GM13976 (cell line): ENCODE results near the gene RORC.

Experiments
- DNase-seq: peaks from one replicate; pipeline ENCODE4 v3.0.0; 2012; ENCODE audit warnings: low spot score
- in situ Hi-C: fragments of 300-500 bp; cut with MboI; formaldehyde crosslinking; loops from one replicate; pipeline ENCODE4 v1.12.0; 2022; ENCODE audit warnings: low sequenced_read_pairs, mixed read lengths, inconsistent platforms; ENCODE audit not compliant: unreplicated experiment
- TF ChIP-seq, protein P1 (sequence below): IDR thresholded peaks from 2 replicates; pipeline ENCODE4 v1.5.1; 2012; ENCODE audit warnings: borderline replicate concordance, mild to moderate bottlenecking; ENCODE audit not compliant: insufficient read depth; ENCODE audit errors: extremely low read depth, missing control alignments, control extremely low read depth

The RORC gene

DNA sequence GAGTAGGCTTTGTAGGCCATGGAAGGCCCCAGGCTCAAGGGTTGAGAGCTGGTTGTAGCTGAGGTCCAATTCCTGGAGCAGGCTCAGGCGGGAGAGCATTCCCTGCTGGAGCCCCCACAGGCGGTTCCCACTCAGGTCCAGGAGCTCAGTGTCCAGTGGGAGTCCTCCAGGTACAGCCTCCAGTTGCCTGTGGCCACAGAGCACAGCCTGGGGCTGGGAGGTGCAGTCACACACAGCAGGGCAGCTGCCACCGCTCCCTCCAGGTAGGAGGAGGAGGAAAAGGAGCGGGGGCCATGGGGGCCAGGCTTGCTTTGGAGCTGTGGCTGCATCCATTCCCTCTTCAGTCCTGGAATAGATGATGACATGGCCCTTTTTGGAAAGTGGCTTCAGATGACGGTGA, 29.2 kb downstream of the RORC start:
- TF ChIP-seq, protein P1, sequence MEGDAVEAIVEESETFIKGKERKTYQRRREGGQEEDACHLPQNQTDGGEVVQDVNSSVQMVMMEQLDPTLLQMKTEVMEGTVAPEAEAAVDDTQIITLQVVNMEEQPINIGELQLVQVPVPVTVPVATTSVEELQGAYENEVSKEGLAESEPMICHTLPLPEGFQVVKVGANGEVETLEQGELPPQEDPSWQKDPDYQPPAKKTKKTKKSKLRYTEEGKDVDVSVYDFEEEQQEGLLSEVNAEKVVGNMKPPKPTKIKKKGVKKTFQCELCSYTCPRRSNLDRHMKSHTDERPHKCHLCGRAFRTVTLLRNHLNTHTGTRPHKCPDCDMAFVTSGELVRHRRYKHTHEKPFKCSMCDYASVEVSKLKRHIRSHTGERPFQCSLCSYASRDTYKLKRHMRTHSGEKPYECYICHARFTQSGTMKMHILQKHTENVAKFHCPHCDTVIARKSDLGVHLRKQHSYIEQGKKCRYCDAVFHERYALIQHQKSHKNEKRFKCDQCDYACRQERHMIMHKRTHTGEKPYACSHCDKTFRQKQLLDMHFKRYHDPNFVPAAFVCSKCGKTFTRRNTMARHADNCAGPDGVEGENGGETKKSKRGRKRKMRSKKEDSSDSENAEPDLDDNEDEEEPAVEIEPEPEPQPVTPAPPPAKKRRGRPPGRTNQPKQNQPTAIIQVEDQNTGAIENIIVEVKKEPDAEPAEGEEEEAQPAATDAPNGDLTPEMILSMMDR = no peak
- in situ Hi-C loops = no loop called here
- no peak for DNase-seq

DNA sequence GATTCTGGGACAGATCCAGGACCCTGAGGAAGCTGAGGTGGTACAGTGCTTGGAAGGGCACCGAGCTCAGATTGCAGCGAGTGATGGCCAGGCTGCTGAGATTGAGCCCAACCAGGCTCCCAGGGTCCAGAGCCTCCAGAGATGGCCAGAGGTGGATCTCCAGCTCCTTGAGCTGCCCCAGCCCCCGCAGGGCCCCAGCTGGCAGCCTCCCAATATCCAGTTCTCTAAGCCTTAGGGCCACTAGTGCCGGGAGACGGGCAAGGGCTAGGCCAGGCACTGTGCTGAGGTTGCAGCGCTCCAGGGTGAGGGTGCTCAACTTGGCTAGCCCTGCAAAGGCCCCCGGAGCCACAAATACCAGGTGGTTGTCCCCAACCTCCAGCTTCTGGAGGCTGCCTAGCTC, 29.8 kb downstream of the RORC start:
- TF ChIP-seq, protein P1 = no peak
- in situ Hi-C loops = no loop called here
- peak; percentile 14 for DNase-seq

DNA sequence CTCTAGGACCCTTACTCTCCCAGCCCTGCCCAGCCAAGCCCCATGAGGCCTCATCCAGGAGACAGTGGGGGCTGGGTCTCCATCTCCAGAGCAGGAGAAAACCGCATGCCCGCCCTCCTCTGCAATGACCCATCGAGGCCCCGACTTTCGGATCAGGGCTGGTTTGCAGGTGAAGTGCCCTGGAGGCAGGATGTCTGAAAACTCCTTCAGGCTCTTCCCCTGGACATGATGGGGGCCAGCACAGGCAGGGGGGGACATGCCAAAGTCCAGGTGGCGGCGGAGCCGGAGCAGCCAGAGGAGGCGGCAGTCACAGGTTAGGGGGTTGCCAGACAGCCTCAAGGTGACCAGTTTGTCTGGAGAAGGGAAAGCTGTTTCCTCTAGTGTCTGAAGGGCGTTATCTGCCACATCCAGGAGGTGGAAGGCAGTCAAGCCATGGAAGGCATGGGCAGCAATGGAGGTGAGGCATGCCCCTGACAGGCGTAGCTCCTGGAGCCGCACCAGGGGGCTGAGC, 30.2 kb downstream of the RORC start:
- peak; percentile 17 for DNase-seq
- TF ChIP-seq, protein P1 = no peak
- in situ Hi-C loops = no loop called here

DNA sequence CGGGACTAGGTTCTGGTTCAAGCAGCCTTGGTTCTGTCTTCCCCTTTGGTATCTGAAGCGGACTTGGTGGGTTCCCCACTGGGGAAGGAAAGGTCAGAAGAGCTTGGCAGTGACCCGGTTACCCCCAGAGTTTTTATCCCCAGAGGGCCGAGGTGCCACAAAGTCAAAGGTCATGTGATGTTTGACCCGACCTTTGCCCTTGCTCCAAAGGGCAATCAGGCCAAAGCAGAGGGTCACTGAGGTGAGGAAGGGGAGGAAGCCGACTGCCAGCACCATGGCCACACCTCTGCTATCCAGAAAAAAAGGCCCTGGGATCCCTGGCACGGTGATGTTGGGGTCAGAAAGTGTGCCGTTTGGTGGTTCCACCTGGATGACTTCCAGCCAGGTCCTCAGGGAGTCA, 30.8 kb downstream of the RORC start:
- TF ChIP-seq, protein P1 = no peak
- DNase-seq = no peak
- in situ Hi-C loops = no loop called here

DNA sequence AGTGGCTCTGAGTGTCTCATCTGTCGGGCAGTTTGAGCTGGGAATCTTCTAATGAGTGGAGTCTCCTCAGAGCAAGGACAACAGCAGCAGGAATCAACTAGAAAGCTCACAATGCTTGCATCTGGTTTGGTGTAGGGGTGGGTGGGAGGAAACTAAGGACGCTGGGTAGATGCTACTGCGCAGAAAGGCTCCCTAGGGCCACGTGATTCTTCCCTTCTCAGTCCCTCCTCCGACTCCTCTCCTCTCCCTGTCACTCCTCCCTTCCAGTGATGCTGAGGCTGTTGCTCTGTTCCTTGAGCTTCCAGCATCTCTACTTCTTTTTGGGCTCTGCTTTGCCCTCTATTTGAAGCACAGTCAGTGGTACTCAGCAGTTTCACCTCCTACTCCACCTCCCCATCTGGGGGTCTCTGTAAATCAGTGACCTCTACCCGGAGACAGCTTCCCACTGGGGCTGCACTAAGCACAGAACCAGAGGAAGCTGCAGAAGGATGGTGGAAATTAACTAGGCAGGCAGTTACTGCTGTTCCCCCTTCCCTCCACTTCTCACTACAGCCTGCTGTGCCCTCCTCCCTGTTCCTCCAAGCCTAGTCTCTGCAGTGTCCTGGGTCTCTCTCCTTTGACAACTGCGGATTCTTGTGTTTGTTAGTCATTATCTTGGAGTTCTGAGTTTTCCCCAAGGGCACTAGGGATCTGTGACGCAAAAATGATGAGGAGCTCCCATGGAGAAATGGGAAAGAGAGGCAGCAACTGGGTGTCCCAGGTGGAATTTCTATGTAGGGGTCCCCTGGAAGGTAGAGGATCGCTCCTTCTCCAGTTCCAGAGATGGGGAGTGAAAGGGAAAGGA, 32.2 kb downstream of the RORC start:
- DNase-seq = no peak
- TF ChIP-seq, protein P1 = no peak
- in situ Hi-C loops = no loop called here

DNA sequence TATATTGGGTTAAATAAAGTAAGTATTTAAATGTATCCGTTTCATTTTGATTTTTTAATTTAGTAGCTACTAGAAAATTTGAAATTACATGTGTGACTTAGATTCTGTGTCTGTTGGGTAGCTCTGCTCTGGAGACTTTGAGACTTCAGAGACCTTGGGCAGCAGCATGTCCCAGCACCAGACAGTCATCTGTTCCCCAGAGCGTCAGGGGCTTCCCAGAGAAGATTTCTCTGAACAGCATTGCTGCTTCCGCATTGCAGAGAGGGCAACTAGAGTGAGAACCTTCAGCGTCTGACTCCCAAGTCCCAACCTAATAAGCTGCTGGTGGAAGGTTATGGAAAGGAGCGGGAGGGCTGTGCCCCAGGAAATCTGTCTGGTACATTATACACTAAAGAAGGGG, 33.0 kb downstream of the RORC start:
- no peak for DNase-seq
- TF ChIP-seq, protein P1 = no peak
- in situ Hi-C loops = no loop called here
